Nephron (organoid): Measurements from ENCODE around the gene KCTD2.

Experiments used
- H3K27ac Mint-ChIP-seq, 3 experiments: 2 replicates each; pipeline ENCODE4 v1.8.0; 2020; ENCODE audit warnings: mixed read lengths in 3 of 3, mild to moderate bottlenecking in 2 of 3, moderate library complexity in 1 of 3
- H3K27me3 Mint-ChIP-seq: 2 replicates; pipeline ENCODE4 v1.8.0; 2021; ENCODE audit warnings: low read depth, mild to moderate bottlenecking, moderate library complexity, mixed read lengths
- H3K36me3 Mint-ChIP-seq: 2 replicates; pipeline ENCODE4 v1.8.0; 2020; ENCODE audit warnings: low read depth, mixed read lengths
- H3K4me1 Mint-ChIP-seq: 2 replicates; pipeline ENCODE4 v1.8.0; 2020; ENCODE audit warnings: mixed read lengths
- H3K4me3 Mint-ChIP-seq, 3 experiments: 2 replicates each; pipeline ENCODE4 v1.8.0; 2020; ENCODE audit warnings: mild to moderate bottlenecking in 3 of 3, mixed read lengths in 3 of 3, moderate library complexity in 2 of 3
- H3K9me3 Mint-ChIP-seq: 2 replicates; pipeline ENCODE4 v1.8.0; 2020; ENCODE audit warnings: mixed read lengths
- TF ChIP-seq, protein P1 (sequence below), 3 experiments: fragments of 200-600 bp; sonication (generic); IDR thresholded peaks; one replicate each; pipeline ENCODE4 v1.5.0; 2021; ENCODE audit warnings: antibody characterized with exemption in 3 of 3; ENCODE audit not compliant: unreplicated experiment in 3 of 3

KCTD2 gene

GRCh38 chr17:75099881-75100595 is 53.0 kb downstream of the KCTD2 start:
- H3K4me1 Mint-ChIP-seq: no peaks in the 10 kb centered on the region
- H3K9me3 Mint-ChIP-seq: no peaks in the 10 kb centered on the region
- H3K4me3 Mint-ChIP-seq: no peak overlapping the region
- H3K27me3 Mint-ChIP-seq: peaks cover 3% of the 10 kb centered on the region
- no peak overlapping the region for H3K27ac Mint-ChIP-seq
- TF ChIP-seq, protein P1, sequence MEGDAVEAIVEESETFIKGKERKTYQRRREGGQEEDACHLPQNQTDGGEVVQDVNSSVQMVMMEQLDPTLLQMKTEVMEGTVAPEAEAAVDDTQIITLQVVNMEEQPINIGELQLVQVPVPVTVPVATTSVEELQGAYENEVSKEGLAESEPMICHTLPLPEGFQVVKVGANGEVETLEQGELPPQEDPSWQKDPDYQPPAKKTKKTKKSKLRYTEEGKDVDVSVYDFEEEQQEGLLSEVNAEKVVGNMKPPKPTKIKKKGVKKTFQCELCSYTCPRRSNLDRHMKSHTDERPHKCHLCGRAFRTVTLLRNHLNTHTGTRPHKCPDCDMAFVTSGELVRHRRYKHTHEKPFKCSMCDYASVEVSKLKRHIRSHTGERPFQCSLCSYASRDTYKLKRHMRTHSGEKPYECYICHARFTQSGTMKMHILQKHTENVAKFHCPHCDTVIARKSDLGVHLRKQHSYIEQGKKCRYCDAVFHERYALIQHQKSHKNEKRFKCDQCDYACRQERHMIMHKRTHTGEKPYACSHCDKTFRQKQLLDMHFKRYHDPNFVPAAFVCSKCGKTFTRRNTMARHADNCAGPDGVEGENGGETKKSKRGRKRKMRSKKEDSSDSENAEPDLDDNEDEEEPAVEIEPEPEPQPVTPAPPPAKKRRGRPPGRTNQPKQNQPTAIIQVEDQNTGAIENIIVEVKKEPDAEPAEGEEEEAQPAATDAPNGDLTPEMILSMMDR (IDR thresholded peaks at IDR 0.05; ENCODE audit: unreplicated experiment in 3 of 3): no peak
- H3K36me3 Mint-ChIP-seq: peaks cover 14% of the 10 kb centered on the region

GRCh38 chr17:75102385-75102821 is 55.4 kb downstream of the KCTD2 start:
- TF ChIP-seq, protein P1 (IDR thresholded peaks at IDR 0.05; ENCODE audit: unreplicated experiment in 3 of 3): no peak
- peaks cover 20% of the 10 kb centered on the region for H3K36me3 Mint-ChIP-seq
- no peak overlapping the region for H3K27ac Mint-ChIP-seq
- H3K9me3 Mint-ChIP-seq: no peaks in the 10 kb centered on the region
- H3K4me3 Mint-ChIP-seq: no peak overlapping the region
- H3K27me3 Mint-ChIP-seq: peaks cover 13% of the 10 kb centered on the region
- H3K4me1 Mint-ChIP-seq: peaks cover 8% of the 10 kb centered on the region

GRCh38 chr17:75103601-75104554 is 56.9 kb downstream of the KCTD2 start:
- Mint-ChIP-seq H3K36me3 (peaks cover 14% of the 10 kb centered on the region), H3K27me3 (peaks cover 19% of the 10 kb centered on the region), H3K4me3 (no peak overlapping the region), H3K27ac (no peak overlapping the region), H3K9me3 (no peaks in the 10 kb centered on the region), H3K4me1 (peaks cover 8% of the 10 kb centered on the region)
- TF ChIP-seq, protein P1 (IDR thresholded peaks at IDR 0.05; ENCODE audit: unreplicated experiment in 3 of 3): no peak

- Mint-ChIP-seq H3K9me3 (no peaks in the 10 kb centered on the region), H3K36me3 (peaks cover 10% of the 10 kb centered on the region), H3K27ac (peak overlapping the region in 1 of 3 experiments; percentile 38), H3K4me3 (peak overlapping the region in 2 of 3 experiments; percentile 15 to 66), H3K27me3 (peaks cover 21% of the 10 kb centered on the region), H3K4me1 (peaks cover 10% of the 10 kb centered on the region)
- TF ChIP-seq, protein P1 (IDR thresholded peaks at IDR 0.05; ENCODE audit: unreplicated experiment in 3 of 3): peak; percentile 68 to 78 (median 76)
Observed at GRCh38 chr17:75105126-75106080, 58.4 kb downstream of the KCTD2 start.

GRCh38 chr17:75108193-75108592 is 61.2 kb downstream of the KCTD2 start:
- H3K27me3 Mint-ChIP-seq: peaks cover 21% of the 10 kb centered on the region
- peak overlapping the region; percentile 87 to 91 (median 90) for H3K4me3 Mint-ChIP-seq
- H3K9me3 Mint-ChIP-seq: no peaks in the 10 kb centered on the region
- H3K27ac Mint-ChIP-seq: no peak overlapping the region
- H3K4me1 Mint-ChIP-seq: peaks cover 20% of the 10 kb centered on the region
- H3K36me3 Mint-ChIP-seq: peaks cover 13% of the 10 kb centered on the region
- TF ChIP-seq, protein P1 (IDR thresholded peaks at IDR 0.05; ENCODE audit: unreplicated experiment in 3 of 3): no peak
